Smooth muscle cell (in vitro differentiated cells): ENCODE results near the gene ZSCAN18. TPM values are rescaled to one million over a fixed set of nuclear protein-coding genes. Genes with fewer than 3 reads are reported as not detected.

Source experiments
- DNase-seq: peaks from one replicate; lab custom pipeline; 2025; ENCODE audit not compliant: unreplicated experiment; lab: John Stamatoyannopoulos, UW
- H2AFZ ChIP-seq: fragments of 200-600 bp; sonication (generic); 2 replicates; pipeline ENCODE4 v1.6.0; 2016; ENCODE audit warnings: antibody characterized with exemption, low read depth, mild to moderate bottlenecking
- H3F3A ChIP-seq: fragments of 200-600 bp; sonication (generic); 2 replicates; pipeline ENCODE4 v1.6.0; 2017; ENCODE audit warnings: antibody characterized with exemption, low read depth
- H3K27ac ChIP-seq: fragments of 200-600 bp; sonication (generic); 2 replicates; pipeline ENCODE4 v1.5.1; 2016; ENCODE audit warnings: low read depth, mild to moderate bottlenecking
- H3K27me3 ChIP-seq: fragments of 200-600 bp; sonication (generic); 2 replicates; pipeline ENCODE4 v1.6.1; 2016; ENCODE audit warnings: low read depth, mild to moderate bottlenecking
- H3K36me3 ChIP-seq: fragments of 200-600 bp; sonication (generic); 2 replicates; pipeline ENCODE4 v1.5.1; 2016; ENCODE audit warnings: low read depth
- H3K4me1 ChIP-seq: fragments of 200-600 bp; sonication (generic); 2 replicates; pipeline ENCODE4 v1.5.1; 2016; ENCODE audit warnings: low read depth
- H3K4me2 ChIP-seq: fragments of 200-600 bp; sonication (generic); 2 replicates; pipeline ENCODE4 v1.6.0; 2016; ENCODE audit warnings: mild to moderate bottlenecking
- H3K4me3 ChIP-seq: fragments of 200-600 bp; sonication (generic); 2 replicates; pipeline ENCODE4 v1.5.1; 2016; ENCODE audit warnings: mild to moderate bottlenecking
- H3K79me2 ChIP-seq: fragments of 200-600 bp; sonication (generic); 2 replicates; pipeline ENCODE4 v1.6.0; 2016; ENCODE audit warnings: low read depth, mild to moderate bottlenecking
- H3K9ac ChIP-seq: fragments of 200-600 bp; sonication (generic); 2 replicates; pipeline ENCODE4 v1.6.0; 2016; ENCODE audit warnings: low read depth
- H3K9me3 ChIP-seq: fragments of 200-600 bp; sonication (generic); replicated peaks from 2 replicates; pipeline ENCODE4 v1.5.1; 2016; ENCODE audit warnings: low read depth
- H4K20me1 ChIP-seq: fragments of 200-600 bp; sonication (generic); 2 replicates; pipeline ENCODE4 v1.6.0; 2016; ENCODE audit warnings: low read depth
- CTCF ChIP-seq: fragments of 200-600 bp; sonication (generic); IDR thresholded peaks from 2 replicates; pipeline ENCODE4 v1.5.1; 2017; ENCODE audit warnings: borderline replicate concordance, mild to moderate bottlenecking, antibody characterized with exemption; ENCODE audit not compliant: insufficient read depth, poor library complexity, severe bottlenecking
- WGBS: methylation state at CpG from one replicate; pipeline ENCODE4 v1.1.7; 2016; ENCODE audit warnings: low lambda C conversion rate; 5-methylcytosine and 5-hydroxymethylcytosine counted together
- polyA plus RNA-seq: library from polyadenylated mRNA; unstranded; fragments of >200 nt; fragmentation: Nextera tagmentation; extraction: Ambion mirVana; gene quantifications from 2 replicates; pipeline ENCODE4 v1.2.1, GENCODE V29; 2016
- total RNA-seq: library from RNA; depleted of rRNA; stranded (reverse); fragments of >200 nt; gene quantifications from 2 replicates; pipeline ENCODE4 v1.2.3, GENCODE V29; 2014

ZSCAN18 gene
- total and polyA plus RNA-seq, 2 experiments from 2014 or later = 32.9 to 54.6 TPM

DNA sequence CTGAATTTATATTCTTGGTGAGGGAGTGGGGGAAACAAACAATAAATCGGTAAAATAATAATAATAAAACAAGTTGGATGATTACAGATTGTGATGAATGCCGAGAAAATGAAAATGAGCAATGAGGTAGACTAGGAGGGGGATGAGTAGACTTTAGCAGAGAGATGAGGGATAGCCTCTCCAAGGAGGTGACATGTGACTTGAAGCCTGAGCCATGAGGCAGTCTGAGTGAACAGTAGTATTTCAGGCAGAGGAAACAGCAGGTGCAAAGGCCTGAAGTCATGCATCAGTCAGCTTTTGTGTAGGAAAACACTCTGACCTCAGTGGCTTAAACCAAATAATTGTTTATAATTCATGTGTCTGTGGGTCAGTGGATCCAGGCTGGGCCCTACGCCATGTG lies 34.3 kb downstream of the ZSCAN18 start:
- no peak overlapping the region for H3K27ac ChIP-seq
- no peaks in the 10 kb centered on the region for H3K4me1 ChIP-seq
- no peak overlapping the region for H3K9ac ChIP-seq
- H4K20me1 ChIP-seq = no peaks in the 10 kb centered on the region
- H3K36me3 ChIP-seq = peaks cover 33% of the 10 kb centered on the region
- H2AFZ ChIP-seq = no peak overlapping the region
- no peaks in the 10 kb centered on the region for H3K79me2 ChIP-seq
- TF ChIP-seq CTCF = no peak
- no peak for DNase-seq
- WGBS = 92% methylated on average over 3 of the region's 3 CpGs
- no peak overlapping the region for H3K4me3 ChIP-seq
- H3K27me3 ChIP-seq = no peaks in the 10 kb centered on the region
- H3K4me2 ChIP-seq = no peak overlapping the region
- H3K9me3 ChIP-seq = peaks cover 28% of the 10 kb centered on the region
- H3F3A ChIP-seq = no peaks in the 10 kb centered on the region

- H3K4me2 ChIP-seq = no peak overlapping the region
- H3K79me2 ChIP-seq = no peaks in the 10 kb centered on the region
- no peak overlapping the region for H3K4me3 ChIP-seq
- no peak for TF ChIP-seq CTCF
- no peak overlapping the region for H2AFZ ChIP-seq
- no peaks in the 10 kb centered on the region for H3K4me1 ChIP-seq
- peaks cover 8% of the 10 kb centered on the region for H3K9me3 ChIP-seq
- no peaks in the 10 kb centered on the region for H3K27me3 ChIP-seq
- H3F3A ChIP-seq = no peaks in the 10 kb centered on the region
- 97% methylated on average over 22 of the region's 24 CpGs for WGBS
- H3K36me3 ChIP-seq = peaks cover 18% of the 10 kb centered on the region
- DNase-seq = no peak
- no peak overlapping the region for H3K9ac ChIP-seq
- H4K20me1 ChIP-seq = no peaks in the 10 kb centered on the region
- no peak overlapping the region for H3K27ac ChIP-seq
Measured at GRCh38 chr19:58060231-58060630, 37.8 kb downstream of the ZSCAN18 start.

GRCh38 chr19:58059671-58060078 lies 38.4 kb downstream of the ZSCAN18 start:
- no peak for DNase-seq
- Histone ChIP-seq H3K4me3 (peak overlapping the region; percentile 61), H3K9ac (peak overlapping the region; percentile 83), H4K20me1 (no peaks in the 10 kb centered on the region), H3K36me3 (peaks cover 12% of the 10 kb centered on the region), H3K27me3 (no peaks in the 10 kb centered on the region), H3K9me3 (peaks cover 3% of the 10 kb centered on the region), H3K79me2 (no peaks in the 10 kb centered on the region), H3K27ac (peak overlapping the region; percentile 78), H2AFZ (peak overlapping the region; percentile 77), H3F3A (no peaks in the 10 kb centered on the region), H3K4me2 (peak overlapping the region; percentile 82), H3K4me1 (no peaks in the 10 kb centered on the region)
- WGBS = 81% methylated on average over 18 of the region's 28 CpGs
- no peak for TF ChIP-seq CTCF

DNA sequence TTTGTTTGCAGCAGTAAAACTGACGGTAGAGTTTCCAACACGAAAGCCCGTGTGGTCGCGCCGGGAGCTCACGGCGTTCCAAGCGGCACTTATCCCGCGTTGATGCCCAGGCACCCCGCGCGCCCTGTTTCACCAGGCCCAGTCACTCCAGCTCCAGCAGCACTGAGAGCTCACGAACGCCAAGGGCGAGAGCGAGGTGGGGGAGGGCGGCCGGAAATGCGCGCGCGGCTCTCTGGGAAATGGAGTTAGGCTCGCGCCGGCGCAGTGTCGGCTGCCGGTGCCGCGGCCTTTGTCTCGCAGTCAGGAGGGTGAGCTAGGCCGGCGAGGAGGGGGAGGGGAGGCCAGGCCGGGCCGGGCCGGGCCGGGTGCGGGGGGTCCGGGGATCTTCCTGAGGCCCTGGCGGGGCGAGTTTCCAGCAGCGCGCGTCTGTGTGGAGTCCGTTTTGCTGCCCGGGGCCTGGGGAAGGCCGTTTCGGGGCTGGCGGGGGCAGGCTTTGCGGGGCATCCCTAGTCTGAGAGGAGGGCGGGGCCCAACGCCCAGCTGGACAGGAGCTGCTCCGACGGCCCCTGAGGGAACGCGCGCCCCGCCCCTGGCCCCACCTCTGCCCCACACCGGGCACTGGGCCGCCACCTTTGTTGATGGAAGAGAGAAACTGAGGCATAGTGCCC lies 38.9 kb downstream of the ZSCAN18 start, which contains the start of gene ZNF135:
Gene ZNF135, plus strand, starts transcription at position 280 of the 668 bp plus-strand sequence. CDS start 721 bp downstream, outside the sequence.
- Histone ChIP-seq H3K4me2 (peak within 1 kb of the TSS; percentile 82), H3K79me2 (no peaks in the 10 kb centered on the region), H3K27ac (peak within 1 kb of the TSS; percentile 78), H2AFZ (peak within 1 kb of the TSS; percentile 77), H3F3A (no peaks in the 10 kb centered on the region), H3K4me1 (no peaks in the 10 kb centered on the region), H3K4me3 (peak within 1 kb of the TSS; percentile 61), H3K36me3 (peaks cover 9% of the 10 kb centered on the region), H4K20me1 (no peaks in the 10 kb centered on the region), H3K9ac (peak within 1 kb of the TSS; percentile 83), H3K9me3 (peaks cover 3% of the 10 kb centered on the region), H3K27me3 (no peaks in the 10 kb centered on the region)
- TF ChIP-seq CTCF = no peak
- WGBS = 4% methylated on average over 34 of the region's 62 CpGs
- DNase-seq = no peak
